Measurements from ENCODE around the gene ZNF646.

DNA sequence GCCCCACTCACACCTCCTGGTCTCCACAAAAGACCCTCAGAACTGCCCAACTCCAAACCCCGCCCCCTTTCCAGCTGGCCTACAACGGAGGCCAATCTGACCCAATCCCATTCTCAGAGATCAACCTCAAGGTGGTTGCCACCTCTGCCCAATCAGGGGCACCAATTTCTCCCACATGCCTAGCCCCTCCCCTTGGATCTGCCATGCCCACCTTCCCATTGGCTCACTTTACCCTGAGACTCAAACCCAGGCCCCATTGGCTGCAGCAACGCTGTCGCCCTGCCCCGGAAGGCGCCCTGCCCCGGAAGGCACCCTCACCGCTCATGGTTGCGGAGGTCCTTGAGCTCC is 10.8 kb upstream of the ZNF646 start:
- TF ChIP-seq YY1 (IDR thresholded peaks at IDR 0.05) (no peak), TAF1 (conservative IDR thresholded peaks at IDR 0.05) (no peak), SP1 (IDR thresholded peaks at IDR 0.05) (no peak), GABPA (IDR thresholded peaks at IDR 0.05 in 1 of 2, conservative IDR thresholded peaks at IDR 0.05 in 1 of 2) (no peak), HNF4A (conservative IDR thresholded peaks at IDR 0.05) (no peak), RAD21 (IDR thresholded peaks at IDR 0.05) (no peak), EGR1 (IDR thresholded peaks at IDR 0.05; ENCODE audit: low read depth in 2 of 2) (no peak), JUND (IDR thresholded peaks at IDR 0.05) (no peak), NR2F2 (IDR thresholded peaks at IDR 0.05) (no peak)
- TF ChIP-seq, protein P1, sequence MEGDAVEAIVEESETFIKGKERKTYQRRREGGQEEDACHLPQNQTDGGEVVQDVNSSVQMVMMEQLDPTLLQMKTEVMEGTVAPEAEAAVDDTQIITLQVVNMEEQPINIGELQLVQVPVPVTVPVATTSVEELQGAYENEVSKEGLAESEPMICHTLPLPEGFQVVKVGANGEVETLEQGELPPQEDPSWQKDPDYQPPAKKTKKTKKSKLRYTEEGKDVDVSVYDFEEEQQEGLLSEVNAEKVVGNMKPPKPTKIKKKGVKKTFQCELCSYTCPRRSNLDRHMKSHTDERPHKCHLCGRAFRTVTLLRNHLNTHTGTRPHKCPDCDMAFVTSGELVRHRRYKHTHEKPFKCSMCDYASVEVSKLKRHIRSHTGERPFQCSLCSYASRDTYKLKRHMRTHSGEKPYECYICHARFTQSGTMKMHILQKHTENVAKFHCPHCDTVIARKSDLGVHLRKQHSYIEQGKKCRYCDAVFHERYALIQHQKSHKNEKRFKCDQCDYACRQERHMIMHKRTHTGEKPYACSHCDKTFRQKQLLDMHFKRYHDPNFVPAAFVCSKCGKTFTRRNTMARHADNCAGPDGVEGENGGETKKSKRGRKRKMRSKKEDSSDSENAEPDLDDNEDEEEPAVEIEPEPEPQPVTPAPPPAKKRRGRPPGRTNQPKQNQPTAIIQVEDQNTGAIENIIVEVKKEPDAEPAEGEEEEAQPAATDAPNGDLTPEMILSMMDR (IDR thresholded peaks at IDR 0.05; ENCODE audit: low read depth, low read length, missing input control) = no peak
- TF ChIP-seq, protein P2, sequence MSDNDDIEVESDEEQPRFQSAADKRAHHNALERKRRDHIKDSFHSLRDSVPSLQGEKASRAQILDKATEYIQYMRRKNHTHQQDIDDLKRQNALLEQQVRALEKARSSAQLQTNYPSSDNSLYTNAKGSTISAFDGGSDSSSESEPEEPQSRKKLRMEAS (IDR thresholded peaks at IDR 0.05) = no peak
- TF ChIP-seq, protein P3, sequence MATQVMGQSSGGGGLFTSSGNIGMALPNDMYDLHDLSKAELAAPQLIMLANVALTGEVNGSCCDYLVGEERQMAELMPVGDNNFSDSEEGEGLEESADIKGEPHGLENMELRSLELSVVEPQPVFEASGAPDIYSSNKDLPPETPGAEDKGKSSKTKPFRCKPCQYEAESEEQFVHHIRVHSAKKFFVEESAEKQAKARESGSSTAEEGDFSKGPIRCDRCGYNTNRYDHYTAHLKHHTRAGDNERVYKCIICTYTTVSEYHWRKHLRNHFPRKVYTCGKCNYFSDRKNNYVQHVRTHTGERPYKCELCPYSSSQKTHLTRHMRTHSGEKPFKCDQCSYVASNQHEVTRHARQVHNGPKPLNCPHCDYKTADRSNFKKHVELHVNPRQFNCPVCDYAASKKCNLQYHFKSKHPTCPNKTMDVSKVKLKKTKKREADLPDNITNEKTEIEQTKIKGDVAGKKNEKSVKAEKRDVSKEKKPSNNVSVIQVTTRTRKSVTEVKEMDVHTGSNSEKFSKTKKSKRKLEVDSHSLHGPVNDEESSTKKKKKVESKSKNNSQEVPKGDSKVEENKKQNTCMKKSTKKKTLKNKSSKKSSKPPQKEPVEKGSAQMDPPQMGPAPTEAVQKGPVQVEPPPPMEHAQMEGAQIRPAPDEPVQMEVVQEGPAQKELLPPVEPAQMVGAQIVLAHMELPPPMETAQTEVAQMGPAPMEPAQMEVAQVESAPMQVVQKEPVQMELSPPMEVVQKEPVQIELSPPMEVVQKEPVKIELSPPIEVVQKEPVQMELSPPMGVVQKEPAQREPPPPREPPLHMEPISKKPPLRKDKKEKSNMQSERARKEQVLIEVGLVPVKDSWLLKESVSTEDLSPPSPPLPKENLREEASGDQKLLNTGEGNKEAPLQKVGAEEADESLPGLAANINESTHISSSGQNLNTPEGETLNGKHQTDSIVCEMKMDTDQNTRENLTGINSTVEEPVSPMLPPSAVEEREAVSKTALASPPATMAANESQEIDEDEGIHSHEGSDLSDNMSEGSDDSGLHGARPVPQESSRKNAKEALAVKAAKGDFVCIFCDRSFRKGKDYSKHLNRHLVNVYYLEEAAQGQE (IDR thresholded peaks at IDR 0.05) = no peak
- TF ChIP-seq, protein P4, sequence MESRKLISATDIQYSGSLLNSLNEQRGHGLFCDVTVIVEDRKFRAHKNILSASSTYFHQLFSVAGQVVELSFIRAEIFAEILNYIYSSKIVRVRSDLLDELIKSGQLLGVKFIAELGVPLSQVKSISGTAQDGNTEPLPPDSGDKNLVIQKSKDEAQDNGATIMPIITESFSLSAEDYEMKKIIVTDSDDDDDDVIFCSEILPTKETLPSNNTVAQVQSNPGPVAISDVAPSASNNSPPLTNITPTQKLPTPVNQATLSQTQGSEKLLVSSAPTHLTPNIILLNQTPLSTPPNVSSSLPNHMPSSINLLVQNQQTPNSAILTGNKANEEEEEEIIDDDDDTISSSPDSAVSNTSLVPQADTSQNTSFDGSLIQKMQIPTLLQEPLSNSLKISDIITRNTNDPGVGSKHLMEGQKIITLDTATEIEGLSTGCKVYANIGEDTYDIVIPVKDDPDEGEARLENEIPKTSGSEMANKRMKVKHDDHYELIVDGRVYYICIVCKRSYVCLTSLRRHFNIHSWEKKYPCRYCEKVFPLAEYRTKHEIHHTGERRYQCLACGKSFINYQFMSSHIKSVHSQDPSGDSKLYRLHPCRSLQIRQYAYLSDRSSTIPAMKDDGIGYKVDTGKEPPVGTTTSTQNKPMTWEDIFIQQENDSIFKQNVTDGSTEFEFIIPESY (IDR thresholded peaks at IDR 0.05) = no peak
- TF ChIP-seq, protein P5, sequence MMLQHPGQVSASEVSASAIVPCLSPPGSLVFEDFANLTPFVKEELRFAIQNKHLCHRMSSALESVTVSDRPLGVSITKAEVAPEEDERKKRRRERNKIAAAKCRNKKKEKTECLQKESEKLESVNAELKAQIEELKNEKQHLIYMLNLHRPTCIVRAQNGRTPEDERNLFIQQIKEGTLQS (IDR thresholded peaks at IDR 0.05) = no peak

Data from liver (tissue), 3 donors.